Lower leg skin (tissue), 4 donors: ENCODE measurements around the gene KCNT1. TPM values are rescaled to one million over a fixed set of nuclear protein-coding genes. Genes with fewer than 3 reads are reported as not detected.

Experiments
- DNase-seq, 2 donors: peaks; one replicate each; pipeline ENCODE4 v3.0.0-alpha.2; 2019; ENCODE audit warnings: low spot score in 2 of 2
- H3K4me3 ChIP-seq: fragments of 200-600 bp; sonication (generic); 2 replicates; pipeline ENCODE4 v1.5.1; 2017; ENCODE audit warnings: mild to moderate bottlenecking, low read depth; ENCODE audit not compliant: poor library complexity, severe bottlenecking
- POLR2A ChIP-seq, 2 donors: fragments of 450-650 bp; IDR thresholded peaks; one replicate each; pipeline ENCODE4 v1.6.1; 2016 to 2017; ENCODE audit warnings: antibody characterized with exemption in 2 of 2, mild to moderate bottlenecking in 1 of 2, moderate library complexity in 1 of 2
- WGBS, 2 donors: methylation state at CpG; one replicate each; pipeline ENCODE4 v1.1.5; 2018; 5-methylcytosine and 5-hydroxymethylcytosine counted together
- intact Hi-C: fragments of 100-400 bp; cut with DNase I; formaldehyde crosslinking; loops from one replicate; pipeline ENCODE4 v1.15.0; 2023; ENCODE audit warnings: low total_unique reads
- total RNA-seq, 4 donors: library from RNA; depleted of rRNA; stranded (reverse); fragments of >200 nt; gene quantifications; one replicate each; pipeline ENCODE4 v1.1.0, GENCODE V29; 2016
- TF ChIP-seq, protein P1 (sequence below), 3 donors: fragments of 450-650 bp; IDR thresholded peaks; one replicate each; pipeline ENCODE4 v1.5.1; 2016; ENCODE audit warnings: antibody characterized with exemption in 3 of 3, mild to moderate bottlenecking in 3 of 3, moderate library complexity in 2 of 3

The KCNT1 gene
- total RNA-seq, 4 donors from 2014 or later: 0.10 TPM; not detected in 3

DNA sequence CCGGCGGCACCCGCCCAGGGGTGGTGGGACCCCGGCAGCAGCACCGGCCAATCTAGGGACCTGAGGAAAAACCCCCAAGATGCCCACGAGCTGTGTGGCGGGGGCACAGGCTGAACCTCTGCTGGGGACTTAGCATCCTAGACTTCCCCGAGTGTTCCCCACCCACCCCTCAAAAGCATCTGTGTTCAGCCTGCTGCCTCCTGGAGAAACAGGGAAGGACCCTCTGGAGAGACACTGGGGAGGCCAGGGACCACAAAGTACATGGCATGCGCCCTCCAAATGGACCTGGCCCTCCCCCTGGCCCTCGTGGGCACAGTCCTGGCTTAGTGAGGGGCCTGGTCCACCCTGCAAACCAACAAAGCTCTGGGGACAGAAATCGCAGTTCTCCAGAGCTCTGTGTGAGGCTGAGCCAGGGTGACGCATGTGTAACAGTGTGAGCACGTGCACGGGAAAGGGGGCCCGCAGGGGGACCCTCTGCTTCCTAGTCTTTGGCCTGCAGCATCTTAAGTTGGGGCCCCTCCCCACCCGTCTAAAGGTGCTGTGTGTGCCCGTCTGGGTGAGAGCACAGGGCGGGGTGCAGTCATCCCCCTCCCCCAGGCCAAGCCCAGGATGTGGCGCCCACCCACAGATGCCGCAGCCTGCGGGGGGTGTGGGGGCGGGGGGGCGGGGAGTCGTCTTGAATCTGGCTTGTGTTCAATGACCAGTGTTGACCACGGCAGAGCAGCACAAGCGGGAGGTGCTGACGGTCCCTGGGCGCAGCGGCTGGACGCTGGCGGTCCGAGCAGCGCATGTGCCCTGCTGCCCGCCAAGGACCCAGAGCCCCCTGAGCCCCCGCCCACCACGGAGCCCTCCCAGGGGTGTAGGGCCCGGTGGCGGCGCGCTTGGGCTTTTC lies 672 bp upstream of the KCNT1 start:
- DNase-seq: no peak
- WGBS, 2 donors: 12 to 22% methylated on average over 23 to 29 of the region's 40 CpGs
- intact Hi-C loops: no loop called here
- no peak overlapping the region for H3K4me3 ChIP-seq
- TF ChIP-seq, protein P1, sequence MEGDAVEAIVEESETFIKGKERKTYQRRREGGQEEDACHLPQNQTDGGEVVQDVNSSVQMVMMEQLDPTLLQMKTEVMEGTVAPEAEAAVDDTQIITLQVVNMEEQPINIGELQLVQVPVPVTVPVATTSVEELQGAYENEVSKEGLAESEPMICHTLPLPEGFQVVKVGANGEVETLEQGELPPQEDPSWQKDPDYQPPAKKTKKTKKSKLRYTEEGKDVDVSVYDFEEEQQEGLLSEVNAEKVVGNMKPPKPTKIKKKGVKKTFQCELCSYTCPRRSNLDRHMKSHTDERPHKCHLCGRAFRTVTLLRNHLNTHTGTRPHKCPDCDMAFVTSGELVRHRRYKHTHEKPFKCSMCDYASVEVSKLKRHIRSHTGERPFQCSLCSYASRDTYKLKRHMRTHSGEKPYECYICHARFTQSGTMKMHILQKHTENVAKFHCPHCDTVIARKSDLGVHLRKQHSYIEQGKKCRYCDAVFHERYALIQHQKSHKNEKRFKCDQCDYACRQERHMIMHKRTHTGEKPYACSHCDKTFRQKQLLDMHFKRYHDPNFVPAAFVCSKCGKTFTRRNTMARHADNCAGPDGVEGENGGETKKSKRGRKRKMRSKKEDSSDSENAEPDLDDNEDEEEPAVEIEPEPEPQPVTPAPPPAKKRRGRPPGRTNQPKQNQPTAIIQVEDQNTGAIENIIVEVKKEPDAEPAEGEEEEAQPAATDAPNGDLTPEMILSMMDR (IDR thresholded peaks at IDR 0.05): no peak
- no peak for TF ChIP-seq POLR2A (IDR thresholded peaks at IDR 0.05)

DNA sequence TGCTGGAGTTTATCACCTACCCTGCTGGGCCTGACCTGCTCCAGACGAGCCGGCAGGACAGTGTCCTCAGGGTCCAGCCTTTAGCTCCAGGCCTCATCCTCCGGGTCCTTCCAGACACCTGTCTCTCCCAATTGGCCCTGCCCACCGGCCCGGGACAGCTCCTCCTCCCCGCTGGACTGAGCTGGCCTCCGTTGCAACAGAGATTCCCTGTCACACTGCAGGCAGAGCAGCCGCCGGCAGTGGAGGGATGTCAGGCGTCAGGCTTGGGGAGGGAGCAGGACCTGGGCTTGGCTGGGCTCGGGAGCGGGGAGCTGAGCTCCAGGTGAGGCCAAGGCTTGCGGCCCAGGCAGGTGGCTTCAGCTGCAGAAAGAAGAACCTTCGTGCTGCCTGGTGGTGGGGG lies 1.7 kb downstream of the KCNT1 start:
- intact Hi-C loops: no loop called here
- no peak for DNase-seq
- 17 to 46% methylated on average over 8 to 14 of the region's 14 CpGs for WGBS, 2 donors
- TF ChIP-seq, protein P1 (IDR thresholded peaks at IDR 0.05): no peak
- TF ChIP-seq POLR2A (IDR thresholded peaks at IDR 0.05): no peak
- H3K4me3 ChIP-seq: no peak overlapping the region

DNA sequence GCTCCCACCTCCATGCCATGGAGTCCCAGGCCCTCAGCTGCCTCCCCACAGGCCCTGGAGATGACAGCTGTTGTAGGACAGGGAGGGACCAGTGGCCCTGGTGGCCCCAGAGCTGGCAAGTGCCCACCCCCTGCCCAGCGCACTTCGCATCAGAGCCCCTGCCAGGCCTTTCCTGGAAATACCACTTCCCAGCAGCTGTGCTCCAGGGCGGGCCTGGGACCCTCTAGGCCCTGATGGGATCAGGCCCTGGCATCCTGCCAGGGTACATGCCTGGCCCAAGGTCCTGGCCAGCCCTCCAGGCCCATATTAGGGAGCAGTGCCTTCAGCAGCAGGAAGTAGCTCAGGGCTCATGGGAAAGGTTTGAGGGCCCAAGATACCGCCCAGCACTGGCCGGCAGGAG lies 2.5 kb downstream of the KCNT1 start:
- no peak for DNase-seq
- TF ChIP-seq, protein P1 (IDR thresholded peaks at IDR 0.05): no peak
- TF ChIP-seq POLR2A (IDR thresholded peaks at IDR 0.05): no peak
- intact Hi-C loops: no loop called here
- 74 to 79% methylated on average over 3 to 5 of the region's 5 CpGs for WGBS, 2 donors
- no peak overlapping the region for H3K4me3 ChIP-seq

DNA sequence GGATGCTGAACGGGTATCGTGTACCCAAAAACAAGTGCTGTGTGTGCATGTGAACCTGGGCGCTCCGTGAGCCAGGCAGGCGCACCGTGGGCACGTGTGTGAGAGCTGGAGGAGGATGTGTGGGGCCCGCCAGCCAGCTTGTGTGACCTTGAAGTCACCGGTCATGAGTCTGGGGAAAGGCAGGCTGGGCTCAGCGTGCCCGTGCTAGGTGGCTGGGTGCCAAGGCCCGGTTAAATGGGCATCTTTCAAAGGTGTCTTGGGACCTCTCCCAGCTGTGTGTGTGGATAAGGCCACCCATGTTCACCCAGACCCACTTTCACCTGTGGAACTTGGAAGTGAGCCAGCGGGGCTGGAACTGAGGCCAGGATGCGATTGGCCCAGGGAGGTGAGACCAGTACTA lies 3.4 kb downstream of the KCNT1 start:
- TF ChIP-seq, protein P1 (IDR thresholded peaks at IDR 0.05): no peak
- no peak for TF ChIP-seq POLR2A (IDR thresholded peaks at IDR 0.05)
- 59 to 63% methylated on average over 14 of the region's 14 CpGs for WGBS, 2 donors
- DNase-seq: no peak
- intact Hi-C loops: no loop called here
- H3K4me3 ChIP-seq: no peak overlapping the region

DNA sequence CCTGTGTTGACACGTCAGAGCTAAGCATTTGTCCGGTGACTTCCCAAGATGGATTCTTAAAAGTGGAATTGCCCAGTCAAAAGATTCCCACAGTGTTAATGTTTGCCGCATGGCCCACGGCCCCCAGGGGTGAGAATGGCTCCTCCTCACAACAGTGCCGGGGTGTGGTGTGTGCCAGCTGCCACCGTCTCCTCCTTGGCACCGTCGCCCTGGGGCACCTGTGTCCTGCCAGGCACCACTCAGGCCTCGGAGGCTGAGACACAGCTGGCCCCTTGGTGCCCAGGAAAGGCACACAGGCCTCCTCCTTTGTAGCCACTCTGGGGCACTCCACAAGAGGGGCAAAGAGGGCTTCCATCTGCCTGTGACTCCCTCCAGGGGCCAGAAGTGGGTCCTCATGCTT lies 4.3 kb downstream of the KCNT1 start:
- 57 to 72% methylated on average over 9 of the region's 9 CpGs for WGBS, 2 donors
- TF ChIP-seq POLR2A (IDR thresholded peaks at IDR 0.05): no peak
- TF ChIP-seq, protein P1 (IDR thresholded peaks at IDR 0.05): no peak

More for the DNA sequence above, 4.3 kb downstream of the KCNT1 start:
- no peak for DNase-seq
- intact Hi-C loops: no loop called here
- no peak overlapping the region for H3K4me3 ChIP-seq
